Stimulated activated naive CD8-positive, alpha-beta T cell treated with anti-CD3 and anti-CD28 coated beads, Interleukin-15, Interleukin-2, amounts not matched to agents 100 ng/mL and 50 ng/mL, for 24 hours (primary cell): ENCODE data around the gene SHC3.

Experiments
- H3K27ac Mint-ChIP-seq: one replicate; pipeline ENCODE4 v1.8.0; 2021; ENCODE audit warnings: mild to moderate bottlenecking, mixed read lengths
- H3K27me3 Mint-ChIP-seq: one replicate; pipeline ENCODE4 v1.8.0; 2021; ENCODE audit warnings: mixed read lengths
- H3K36me3 Mint-ChIP-seq: one replicate; pipeline ENCODE4 v1.8.0; 2021; ENCODE audit warnings: low read depth, mixed read lengths
- H3K4me1 Mint-ChIP-seq: one replicate; pipeline ENCODE4 v1.8.0; 2021; ENCODE audit warnings: low read depth, mixed read lengths
- H3K4me3 Mint-ChIP-seq: one replicate; pipeline ENCODE4 v1.8.0; 2021; ENCODE audit warnings: mild to moderate bottlenecking, mixed read lengths
- H3K9me3 Mint-ChIP-seq: one replicate; pipeline ENCODE4 v1.8.0; 2021; ENCODE audit warnings: mixed read lengths

Gene SHC3

DNA sequence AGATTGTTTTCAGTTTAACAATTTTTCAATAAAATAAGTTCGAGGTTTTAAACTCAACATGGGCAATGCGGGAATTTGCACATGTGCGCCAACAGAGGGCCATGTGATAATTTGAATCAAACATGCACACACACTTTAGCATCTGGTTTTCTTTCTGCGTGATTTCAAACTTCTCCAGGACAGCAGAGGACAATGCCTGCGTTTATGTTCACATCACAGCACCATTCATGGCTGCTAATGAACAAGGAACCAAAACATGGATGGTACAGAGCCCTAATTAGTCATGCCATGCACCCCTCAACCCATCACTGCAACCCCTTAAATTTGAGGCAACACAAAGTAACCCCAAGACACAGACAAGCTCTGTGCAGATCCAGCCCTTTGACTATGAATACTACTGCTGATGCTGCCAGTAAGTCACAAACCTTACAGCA, 2.8 kb downstream of the SHC3 start:
- no peaks in the 10 kb centered on the region for H3K36me3 Mint-ChIP-seq
- no peak overlapping the region for H3K27ac Mint-ChIP-seq
- no peak overlapping the region for H3K4me3 Mint-ChIP-seq
- no peaks in the 10 kb centered on the region for H3K9me3 Mint-ChIP-seq
- H3K4me1 Mint-ChIP-seq: peaks cover 23% of the 10 kb centered on the region
- peaks cover 65% of the 10 kb centered on the region for H3K27me3 Mint-ChIP-seq

GRCh38 chr9:89174291-89174690, 4.3 kb downstream of the SHC3 start:
- Mint-ChIP-seq H3K36me3 (no peaks in the 10 kb centered on the region), H3K4me3 (no peak overlapping the region), H3K27me3 (peaks cover 57% of the 10 kb centered on the region), H3K4me1 (peaks cover 9% of the 10 kb centered on the region), H3K9me3 (no peaks in the 10 kb centered on the region), H3K27ac (no peak overlapping the region)

GRCh38 chr9:89173072-89173471, 5.5 kb downstream of the SHC3 start:
- Mint-ChIP-seq H3K4me1 (no peaks in the 10 kb centered on the region), H3K9me3 (no peaks in the 10 kb centered on the region), H3K27ac (no peak overlapping the region), H3K27me3 (peaks cover 51% of the 10 kb centered on the region), H3K4me3 (no peak overlapping the region), H3K36me3 (no peaks in the 10 kb centered on the region)

GRCh38 chr9:89172398-89172797, 6.2 kb downstream of the SHC3 start:
- no peak overlapping the region for H3K27ac Mint-ChIP-seq
- H3K4me1 Mint-ChIP-seq: no peaks in the 10 kb centered on the region
- no peaks in the 10 kb centered on the region for H3K36me3 Mint-ChIP-seq
- no peaks in the 10 kb centered on the region for H3K9me3 Mint-ChIP-seq
- no peak overlapping the region for H3K4me3 Mint-ChIP-seq
- H3K27me3 Mint-ChIP-seq: peaks cover 49% of the 10 kb centered on the region

GRCh38 chr9:89171693-89172092, 6.9 kb downstream of the SHC3 start:
- H3K4me3 Mint-ChIP-seq: no peak overlapping the region
- no peak overlapping the region for H3K27ac Mint-ChIP-seq
- H3K9me3 Mint-ChIP-seq: no peaks in the 10 kb centered on the region
- no peaks in the 10 kb centered on the region for H3K4me1 Mint-ChIP-seq
- H3K27me3 Mint-ChIP-seq: peaks cover 45% of the 10 kb centered on the region
- H3K36me3 Mint-ChIP-seq: no peaks in the 10 kb centered on the region

DNA sequence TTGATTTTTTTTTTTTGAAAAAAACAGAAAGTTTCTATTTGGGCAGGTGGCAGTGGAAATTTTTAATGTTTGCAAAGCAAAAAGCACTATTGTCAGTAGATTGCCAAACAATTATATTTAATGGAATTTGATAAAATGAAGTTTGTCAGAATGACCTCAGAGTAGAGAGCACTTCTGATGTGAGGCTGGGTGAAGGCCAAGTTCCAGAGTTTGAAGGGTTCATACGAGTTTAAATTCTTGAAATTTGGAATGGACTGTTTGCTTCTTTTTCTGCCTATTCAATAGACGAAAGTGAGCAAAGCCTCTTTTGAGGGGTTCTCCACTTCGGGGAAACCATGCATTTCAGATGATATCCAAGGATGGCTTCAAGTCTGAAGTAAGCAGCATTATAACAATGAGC, 7.4 kb downstream of the SHC3 start:
- no peaks in the 10 kb centered on the region for H3K4me1 Mint-ChIP-seq
- H3K36me3 Mint-ChIP-seq: no peaks in the 10 kb centered on the region
- no peak overlapping the region for H3K4me3 Mint-ChIP-seq
- no peak overlapping the region for H3K27ac Mint-ChIP-seq
- H3K9me3 Mint-ChIP-seq: no peaks in the 10 kb centered on the region
- peaks cover 45% of the 10 kb centered on the region for H3K27me3 Mint-ChIP-seq

DNA sequence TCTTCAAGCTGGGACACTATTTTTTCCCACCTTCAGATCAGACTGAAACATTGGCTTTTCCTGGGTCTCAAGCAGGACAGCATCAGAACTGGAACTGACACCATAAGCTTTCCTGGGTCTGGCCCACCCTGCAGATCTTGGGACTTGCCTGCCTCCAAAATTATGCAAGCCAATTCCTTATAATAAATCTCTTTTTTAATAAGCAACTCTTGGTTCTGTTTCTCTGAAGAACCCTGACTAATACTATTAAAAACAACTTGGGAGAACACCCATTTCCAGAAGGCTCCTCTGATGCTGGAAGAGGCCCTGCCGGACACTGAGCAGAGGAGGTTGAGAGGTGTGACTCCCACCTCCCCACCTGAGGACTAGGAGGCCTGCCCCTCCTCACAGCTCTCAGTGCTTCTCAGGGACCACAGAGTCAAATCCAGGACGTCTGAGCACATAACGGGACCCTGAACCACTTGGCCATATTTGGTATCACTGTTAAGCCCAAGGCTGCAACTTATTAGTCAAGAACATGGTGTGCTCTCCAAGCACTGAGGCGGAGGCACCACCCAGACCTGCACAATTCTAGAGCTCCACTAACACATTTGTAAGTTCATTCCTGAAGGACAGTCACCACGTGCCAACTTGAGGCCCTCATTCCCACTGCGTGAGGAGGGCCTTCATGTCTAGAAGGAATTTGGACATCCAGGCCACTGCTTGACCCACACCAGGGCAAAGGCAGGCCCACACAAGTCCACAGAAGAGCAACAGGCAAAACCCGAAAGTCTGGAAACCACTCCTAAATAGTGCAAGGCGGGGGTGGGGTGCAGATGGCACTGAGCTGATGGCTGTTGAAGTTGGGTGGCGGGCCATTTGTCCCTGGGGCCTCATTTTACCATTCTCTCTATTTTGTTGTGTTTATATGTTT, 9.5 kb downstream of the SHC3 start:
- no peaks in the 10 kb centered on the region for H3K36me3 Mint-ChIP-seq
- no peaks in the 10 kb centered on the region for H3K4me1 Mint-ChIP-seq
- no peaks in the 10 kb centered on the region for H3K9me3 Mint-ChIP-seq
- peaks cover 44% of the 10 kb centered on the region for H3K27me3 Mint-ChIP-seq
- H3K4me3 Mint-ChIP-seq: no peak overlapping the region
- H3K27ac Mint-ChIP-seq: no peak overlapping the region

GRCh38 chr9:89167788-89168187, 10.8 kb downstream of the SHC3 start:
- Mint-ChIP-seq H3K27ac (no peak overlapping the region), H3K9me3 (no peaks in the 10 kb centered on the region), H3K4me3 (no peak overlapping the region), H3K4me1 (no peaks in the 10 kb centered on the region), H3K36me3 (no peaks in the 10 kb centered on the region), H3K27me3 (peaks cover 39% of the 10 kb centered on the region)

DNA sequence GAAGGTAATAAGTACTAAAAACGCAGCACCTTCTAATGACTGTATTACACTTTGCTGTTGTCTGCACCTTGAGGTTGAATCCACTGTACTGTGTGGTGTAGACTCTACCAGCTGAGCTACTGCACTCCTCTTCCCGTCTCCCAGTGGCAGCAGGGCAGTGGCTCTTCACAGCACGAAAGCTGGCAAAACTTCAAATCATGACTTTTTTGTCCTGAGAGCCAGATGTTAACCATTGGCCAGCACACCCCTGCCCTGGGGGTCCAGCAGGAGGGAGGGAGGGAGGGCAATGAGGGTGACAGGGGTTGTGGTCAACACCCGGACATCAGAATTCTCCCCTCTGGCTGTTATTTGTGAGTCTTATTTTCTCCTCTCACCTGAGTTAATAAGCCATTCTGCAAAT, 11.8 kb downstream of the SHC3 start:
- Mint-ChIP-seq H3K27me3 (peaks cover 39% of the 10 kb centered on the region), H3K4me1 (no peaks in the 10 kb centered on the region), H3K9me3 (no peaks in the 10 kb centered on the region), H3K27ac (no peak overlapping the region), H3K4me3 (no peak overlapping the region), H3K36me3 (no peaks in the 10 kb centered on the region)

- Mint-ChIP-seq H3K4me3 (no peak overlapping the region), H3K36me3 (no peaks in the 10 kb centered on the region), H3K9me3 (no peaks in the 10 kb centered on the region), H3K27ac (no peak overlapping the region), H3K4me1 (no peaks in the 10 kb centered on the region), H3K27me3 (peaks cover 40% of the 10 kb centered on the region)
These were observed 12.7 kb downstream of the SHC3 start for GRCh38 chr9:89165880-89166279.

GRCh38 chr9:89165341-89165740, 13.3 kb downstream of the SHC3 start:
- H3K4me1 Mint-ChIP-seq: no peaks in the 10 kb centered on the region
- H3K9me3 Mint-ChIP-seq: peaks cover under 1% of the 10 kb centered on the region

GRCh38 chr9:89161221-89161620, 17.4 kb downstream of the SHC3 start:
- no peak overlapping the region for H3K27ac Mint-ChIP-seq
- H3K27me3 Mint-ChIP-seq: peaks cover 69% of the 10 kb centered on the region
- peaks cover 5% of the 10 kb centered on the region for H3K9me3 Mint-ChIP-seq
- no peaks in the 10 kb centered on the region for H3K4me1 Mint-ChIP-seq
- no peaks in the 10 kb centered on the region for H3K36me3 Mint-ChIP-seq
- no peak overlapping the region for H3K4me3 Mint-ChIP-seq

More at GRCh38 chr9:89165341-89165740, 13.3 kb downstream of the SHC3 start:
- H3K27me3 Mint-ChIP-seq: peaks cover 43% of the 10 kb centered on the region
- no peaks in the 10 kb centered on the region for H3K36me3 Mint-ChIP-seq
- no peak overlapping the region for H3K27ac Mint-ChIP-seq
- H3K4me3 Mint-ChIP-seq: no peak overlapping the region

DNA sequence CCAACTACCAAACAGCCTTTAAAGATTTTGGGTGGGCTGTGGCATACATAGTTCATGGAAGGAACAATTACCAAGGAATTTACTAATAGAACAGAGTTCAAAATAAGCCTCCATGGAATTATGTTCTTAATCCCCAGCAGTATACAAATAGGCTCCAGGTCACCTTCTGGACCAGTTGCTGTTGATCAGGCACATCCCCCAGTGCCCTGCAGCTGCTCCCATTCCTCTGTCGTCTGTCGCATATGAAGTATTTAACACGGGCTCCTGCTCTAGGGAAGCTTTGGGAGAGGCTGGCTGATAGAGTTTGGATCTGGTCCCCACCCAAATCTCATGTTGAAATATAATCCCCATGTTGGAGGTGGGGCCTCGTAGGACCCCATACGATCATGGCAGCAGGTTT, 17.8 kb downstream of the SHC3 start:
- no peaks in the 10 kb centered on the region for H3K4me1 Mint-ChIP-seq
- no peak overlapping the region for H3K27ac Mint-ChIP-seq
- no peaks in the 10 kb centered on the region for H3K36me3 Mint-ChIP-seq
- H3K4me3 Mint-ChIP-seq: no peak overlapping the region
- H3K27me3 Mint-ChIP-seq: peaks cover 69% of the 10 kb centered on the region
- H3K9me3 Mint-ChIP-seq: peaks cover 5% of the 10 kb centered on the region

GRCh38 chr9:89154651-89155336, 23.8 kb downstream of the SHC3 start:
- Mint-ChIP-seq H3K4me3 (no peak overlapping the region), H3K36me3 (no peaks in the 10 kb centered on the region), H3K9me3 (no peaks in the 10 kb centered on the region), H3K27ac (peak overlapping the region; percentile 68), H3K4me1 (peaks cover 23% of the 10 kb centered on the region), H3K27me3 (peaks cover 74% of the 10 kb centered on the region)

GRCh38 chr9:89154218-89154617, 24.4 kb downstream of the SHC3 start:
- Mint-ChIP-seq H3K4me3 (peak overlapping the region; percentile 58), H3K9me3 (no peaks in the 10 kb centered on the region), H3K4me1 (peaks cover 23% of the 10 kb centered on the region), H3K36me3 (no peaks in the 10 kb centered on the region), H3K27ac (peak overlapping the region; percentile 68), H3K27me3 (peaks cover 72% of the 10 kb centered on the region)
